ENCODE results near the gene ZDHHC4. TPM values are rescaled to one million over a fixed set of nuclear protein-coding genes. Genes with fewer than 3 reads are reported as not detected.

The ZDHHC4 gene
- total and polyA plus RNA-seq, 9 of the 15 experiments (the other 6 are each of a cell fraction or from before 2014, with no cell fraction given), result 33.4 to 106 (median 58.3) TPM

- TF ChIP-seq CTCFL (IDR thresholded peaks at IDR 0.05; ENCODE audit: borderline replicate concordance, insufficient read depth, low read depth, low read length, poor library complexity, severe bottlenecking), result peak; percentile 67
- peak; percentile 44 for TF ChIP-seq BCOR (IDR thresholded peaks at IDR 0.05)
- no peak for TF ChIP-seq ZSCAN29 (IDR thresholded peaks at IDR 0.05)
- no peak for TF ChIP-seq CREB1 (IDR thresholded peaks at IDR 0.05)
- peak; percentile 28; the same call in 1 of the 2 replicates for TF ChIP-seq CREB1 (CRISPR knock-in tag; IDR thresholded peaks at IDR 0.05)
- TF ChIP-seq KDM5B (IDR thresholded peaks at IDR 0.05; ENCODE audit: insufficient replicate concordance, low read depth, low read length), result peak; percentile 54
- no peak for TF ChIP-seq SRF (CRISPR knock-in tag; IDR thresholded peaks at IDR 0.05)
- peak; percentile 55; the same call in 1 of the 2 replicates for TF ChIP-seq GABPB1 (CRISPR knock-in tag; IDR thresholded peaks at IDR 0.05)
- peak; percentile 25; the same call in 1 of the 2 replicates for TF ChIP-seq ZNF121 (CRISPR knock-in tag; conservative IDR thresholded peaks at IDR 0.05)
- no peak for TF ChIP-seq JUN (IDR thresholded peaks at IDR 0.05; ENCODE audit: borderline replicate concordance, low read depth, low read length)
- no peak for TF ChIP-seq JUN (CRISPR knock-in tag; IDR thresholded peaks at IDR 0.05; ENCODE audit: borderline replicate concordance)
- no peak for TF ChIP-seq GTF2E2 (tag; IDR thresholded peaks at IDR 0.05)
- TF ChIP-seq CTCF (IDR thresholded peaks at IDR 0.05 in 2 of 3, conservative IDR thresholded peaks at IDR 0.05 in 1 of 3; ENCODE audit: insufficient read depth in 2 of 3, low read depth in 1 of 3, low read length in 3 of 3), result peak in 1 of 3 experiments; percentile 26; a peak in 1 of 6 replicates
- TF ChIP-seq ZNF408 (CRISPR knock-in tag; IDR thresholded peaks at IDR 0.05; ENCODE audit: low read depth), result no peak
These were observed 1.0 kb upstream of the ZDHHC4 start (continued) for GRCh38 chr7:6576024-6576866.
